Mesothelial cell of epicardium (in vitro differentiated cells): ENCODE results near the gene EMILIN2. TPM values are rescaled to one million over a fixed set of nuclear protein-coding genes. Genes with fewer than 3 reads are reported as not detected.
A peak's percentile ranks its signal among the peaks of the same experiment; 100 is the strongest.

ENCODE experiments used
- DNase-seq, 2 experiments: peaks; one replicate each; pipeline ENCODE4 v3.0.0; 2021; ENCODE audit warnings: low spot score in 2 of 2; ENCODE audit not compliant: unreplicated experiment in 2 of 2
- H3K27ac Mint-ChIP-seq: 2 replicates; pipeline ENCODE4 v1.8.0; 2021; ENCODE audit warnings: mixed read lengths
- H3K27me3 Mint-ChIP-seq: 2 replicates; pipeline ENCODE4 v1.8.0; 2021; ENCODE audit warnings: low read depth, mixed read lengths
- H3K36me3 Mint-ChIP-seq: 2 replicates; pipeline ENCODE4 v1.8.0; 2021; ENCODE audit warnings: mixed read lengths
- H3K4me1 Mint-ChIP-seq: 2 replicates; pipeline ENCODE4 v1.8.0; 2021; ENCODE audit warnings: mixed read lengths
- H3K4me3 Mint-ChIP-seq: 2 replicates; pipeline ENCODE4 v1.8.0; 2021; ENCODE audit warnings: mild to moderate bottlenecking, moderate library complexity, mixed read lengths
- H3K9me3 Mint-ChIP-seq: 2 replicates; pipeline ENCODE4 v1.8.0; 2021; ENCODE audit warnings: mixed read lengths
- CTCF ChIP-seq: fragments of 200-600 bp; sonication (generic); IDR thresholded peaks from one replicate; pipeline ENCODE4 v1.5.0; 2021; ENCODE audit warnings: antibody characterized with exemption; ENCODE audit not compliant: unreplicated experiment
- total RNA-seq: library from RNA; stranded (reverse); gene quantifications from 3 replicates; pipeline ENCODE4 v1.2.1, GENCODE V29; 2021

EMILIN2 gene
- total RNA-seq, 1 donor from 2014 or later, result 30.2 TPM

GRCh38 chr18:2901423-2901985 is 54.7 kb downstream of the EMILIN2 start:
- H3K9me3 Mint-ChIP-seq, result no peaks in the 10 kb centered on the region
- H3K4me3 Mint-ChIP-seq, result no peak overlapping the region
- H3K27me3 Mint-ChIP-seq, result peaks cover 2% of the 10 kb centered on the region
- DNase-seq, result no peak
- peak overlapping the region; percentile 44 for H3K27ac Mint-ChIP-seq
- no peak for TF ChIP-seq CTCF
- H3K4me1 Mint-ChIP-seq, result peaks cover 23% of the 10 kb centered on the region
- no peaks in the 10 kb centered on the region for H3K36me3 Mint-ChIP-seq

DNA sequence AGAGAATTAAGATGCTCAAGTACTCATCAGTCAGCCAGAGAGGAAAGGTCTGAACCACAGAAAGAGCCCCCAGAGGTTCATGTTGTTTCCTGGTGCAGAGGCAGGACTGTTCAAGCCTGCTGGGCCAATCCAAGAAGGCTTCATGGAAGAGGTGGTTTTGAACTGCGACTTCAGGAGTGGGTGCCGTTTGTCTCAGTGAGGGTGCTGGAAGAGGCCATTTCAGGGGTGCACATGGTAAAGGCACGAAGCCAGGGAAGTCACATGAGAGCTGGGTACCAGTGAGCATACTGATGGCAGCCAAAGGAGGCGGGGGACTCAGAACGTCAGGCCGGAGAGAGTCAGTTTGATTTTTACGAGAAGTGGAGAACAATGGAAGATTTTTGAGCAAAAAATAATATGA is 55.5 kb downstream of the EMILIN2 start:
- Mint-ChIP-seq H3K4me3 (no peak overlapping the region), H3K9me3 (no peaks in the 10 kb centered on the region), H3K27ac (no peak overlapping the region), H3K27me3 (peaks cover 2% of the 10 kb centered on the region), H3K4me1 (peaks cover 26% of the 10 kb centered on the region), H3K36me3 (no peaks in the 10 kb centered on the region)
- no peak for DNase-seq
- TF ChIP-seq CTCF, result no peak

- Mint-ChIP-seq H3K9me3 (no peaks in the 10 kb centered on the region), H3K27me3 (peaks cover 2% of the 10 kb centered on the region)
Observed at GRCh38 chr18:2903006-2903405, 56.2 kb downstream of the EMILIN2 start.

DNA sequence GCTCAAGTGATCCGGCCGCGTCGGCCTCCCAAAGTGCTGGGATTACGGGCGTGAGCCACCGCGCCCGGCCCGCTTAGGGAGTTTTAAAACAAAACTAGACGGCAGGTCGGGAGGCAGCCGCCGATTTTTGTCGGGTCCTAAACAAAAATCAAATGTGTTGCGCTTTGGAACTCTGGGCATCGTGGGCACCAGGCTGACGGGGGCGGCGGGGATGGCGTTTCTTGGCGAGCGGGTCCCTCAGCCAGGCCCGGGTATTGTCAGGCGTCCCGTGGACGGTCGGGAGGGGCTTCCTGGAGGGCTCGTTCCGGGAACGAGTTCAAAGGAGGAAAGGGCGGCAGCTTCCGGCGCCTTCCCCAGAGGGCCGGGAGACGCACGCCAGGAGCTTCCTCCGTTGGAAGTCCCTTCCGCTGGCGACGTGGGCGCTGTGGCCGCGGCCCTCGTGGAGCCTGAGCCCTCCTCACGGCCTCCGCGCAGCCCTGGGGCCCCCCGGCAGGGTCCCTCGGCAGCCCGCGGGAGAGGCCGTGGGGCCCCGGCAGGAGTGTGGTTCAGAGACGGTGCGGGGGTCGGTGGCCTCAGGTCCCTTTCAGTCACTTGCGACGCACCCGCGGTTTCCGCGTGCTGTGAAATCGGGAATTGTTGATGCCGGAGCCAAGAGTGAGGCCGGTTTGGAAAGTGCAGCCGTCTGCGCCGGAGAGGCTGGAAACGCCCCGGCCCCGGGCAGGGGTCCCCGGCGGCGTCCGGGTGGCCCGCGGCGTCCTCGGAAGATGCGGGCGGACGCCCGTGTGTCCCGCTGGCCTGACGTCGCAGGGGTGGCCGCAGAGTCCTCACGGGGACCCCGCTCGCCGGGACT is 59.3 kb downstream of the EMILIN2 start:
- Mint-ChIP-seq H3K27me3 (peaks cover 2% of the 10 kb centered on the region), H3K27ac (peak overlapping the region; percentile 66), H3K36me3 (peaks cover 7% of the 10 kb centered on the region), H3K9me3 (no peaks in the 10 kb centered on the region), H3K4me3 (peak overlapping the region; percentile 73), H3K4me1 (peaks cover 16% of the 10 kb centered on the region)
- TF ChIP-seq CTCF, result no peak
- peak; percentile 38 to 62 for DNase-seq

More at GRCh38 chr18:2903006-2903405, 56.2 kb downstream of the EMILIN2 start:
- no peak for DNase-seq
- TF ChIP-seq CTCF, result no peak
- no peak overlapping the region for H3K27ac Mint-ChIP-seq
- H3K4me3 Mint-ChIP-seq, result no peak overlapping the region
- H3K36me3 Mint-ChIP-seq, result no peaks in the 10 kb centered on the region
- peaks cover 27% of the 10 kb centered on the region for H3K4me1 Mint-ChIP-seq

DNA sequence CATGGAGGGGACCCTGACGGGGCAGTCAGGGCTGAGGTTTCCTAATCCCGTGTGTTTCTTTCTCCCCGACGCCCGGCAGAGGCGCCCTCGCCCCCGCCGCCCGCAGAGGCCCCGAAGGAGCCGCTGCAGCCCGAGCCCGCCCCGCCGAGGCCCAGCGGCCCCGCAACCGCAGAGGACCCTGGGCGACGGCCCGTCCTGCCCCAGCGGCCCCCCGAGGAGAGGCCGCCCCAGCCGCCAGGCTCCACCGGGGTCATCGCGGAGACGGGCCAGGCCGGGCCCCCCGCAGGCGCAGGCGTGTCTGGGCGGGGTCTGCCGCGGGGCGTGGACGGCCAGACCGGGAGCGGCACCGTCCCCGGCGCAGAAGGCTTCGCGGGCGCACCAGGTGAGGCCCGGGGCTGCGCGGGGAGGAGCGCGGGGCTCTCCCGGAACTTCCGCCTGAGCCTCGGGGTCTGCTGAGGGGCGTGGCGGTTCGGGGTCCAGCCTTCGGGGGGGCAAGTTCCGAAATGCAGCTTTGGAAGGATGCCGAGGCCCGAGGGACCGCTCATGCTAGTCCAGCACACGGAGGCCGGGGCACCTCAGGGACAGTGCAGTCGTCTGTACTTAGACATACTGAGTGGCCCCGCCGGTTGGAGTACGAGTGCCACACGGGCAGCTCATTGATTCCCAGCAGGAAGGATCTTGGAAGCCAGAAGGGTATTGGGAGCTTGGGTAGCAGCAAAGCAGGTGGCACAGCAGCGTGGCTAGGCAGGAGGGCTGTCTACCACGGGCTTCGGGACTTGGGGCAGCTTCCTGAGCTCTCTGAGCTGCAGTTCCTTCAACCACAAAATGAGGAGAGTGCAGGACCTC is 60.1 kb downstream of the EMILIN2 start:
- peak overlapping the region; percentile 71 for H3K4me3 Mint-ChIP-seq
- no peak overlapping the region for H3K27ac Mint-ChIP-seq
- H3K4me1 Mint-ChIP-seq, result peaks cover 10% of the 10 kb centered on the region
- peaks cover 2% of the 10 kb centered on the region for H3K27me3 Mint-ChIP-seq
- DNase-seq, result peak in 1 of 2 experiments; percentile 55
- TF ChIP-seq CTCF, result no peak
- peaks cover 7% of the 10 kb centered on the region for H3K36me3 Mint-ChIP-seq
- no peaks in the 10 kb centered on the region for H3K9me3 Mint-ChIP-seq
